GM21619 (cell line): Measurements from ENCODE around the gene GJA9.
"Not testable (repeated sequence)": the region's sequence is repeated elsewhere in the genome, so short reads cannot be mapped to it uniquely, and the experiment has no call there.

Experiments used
- ATAC-seq: cut with Tn5 transposase; IDR thresholded peaks from one replicate; pipeline ENCODE4 v1.9.1; 2021; ENCODE audit not compliant: unreplicated experiment

Gene GJA9

DNA sequence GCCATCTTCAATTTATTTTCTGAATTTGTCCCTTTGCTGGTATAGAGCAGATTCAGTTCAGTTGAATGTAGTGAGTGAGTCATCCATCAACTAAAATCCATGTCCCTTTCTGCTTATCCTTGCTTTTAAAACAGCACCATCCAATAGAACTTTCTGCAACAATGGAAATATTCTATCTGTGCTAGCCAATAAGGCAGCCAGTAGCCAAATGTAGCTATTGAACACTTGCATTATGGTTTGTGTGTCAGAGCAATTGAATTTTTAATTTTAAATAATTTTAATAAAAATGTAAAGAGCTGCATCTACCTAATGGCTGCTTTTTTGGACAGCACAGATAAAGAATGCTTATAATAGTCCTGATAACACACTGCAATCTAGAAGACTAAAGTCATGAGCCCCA is at the start of gene GJA9:
Gene GJA9, minus strand, starts transcription at position 101 of the 400 bp plus-strand sequence. CDS start 5,489 bp downstream, outside the sequence.
- ATAC-seq = no peak

DNA sequence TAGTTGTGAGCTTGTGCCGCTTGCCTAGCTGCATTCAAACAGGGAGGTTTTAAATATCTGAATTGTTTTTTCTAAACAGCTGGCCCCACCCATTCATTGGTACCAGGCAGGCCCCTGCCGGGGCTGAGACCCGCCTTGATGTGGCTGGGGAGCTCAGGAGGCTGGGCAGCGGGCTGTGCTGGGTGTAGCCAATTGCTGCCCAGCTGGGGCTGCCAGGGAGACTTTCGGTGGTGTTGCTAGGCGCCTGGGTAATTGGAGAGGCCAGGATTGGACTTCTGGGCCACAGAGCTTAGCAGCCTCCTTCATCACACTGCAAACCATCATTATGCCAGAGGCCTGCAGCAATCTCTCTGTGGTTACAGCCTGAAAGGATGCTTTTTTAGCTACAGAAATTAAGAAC is 48.1 kb upstream of the GJA9 start:
- no peak for ATAC-seq

- no peak for ATAC-seq
Measured at GRCh38 chr1:38929054-38929453, 47.7 kb upstream of the GJA9 start.

DNA sequence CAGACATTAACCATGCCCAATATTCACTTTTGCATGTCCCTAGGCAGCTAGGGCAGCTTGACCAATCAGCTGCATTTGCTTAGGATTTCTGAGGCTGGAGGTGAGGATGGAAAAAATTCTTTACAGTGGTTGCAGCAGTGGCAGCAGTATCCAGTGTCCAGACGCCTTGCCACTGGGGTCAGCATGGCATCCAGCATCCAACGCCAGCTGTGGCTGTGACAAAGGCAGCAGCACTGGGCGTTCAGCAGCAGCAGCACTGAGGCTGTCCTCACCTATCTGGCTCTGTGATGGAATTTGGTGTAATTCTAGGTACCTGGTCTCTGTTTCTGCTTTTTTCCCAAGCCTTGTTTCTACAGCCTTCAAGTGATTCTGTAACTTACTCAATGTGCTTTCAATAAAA is 44.7 kb upstream of the GJA9 start:
- no peak for ATAC-seq

- no peak for ATAC-seq
Measured at GRCh38 chr1:38925391-38925790, 44.0 kb upstream of the GJA9 start.

DNA sequence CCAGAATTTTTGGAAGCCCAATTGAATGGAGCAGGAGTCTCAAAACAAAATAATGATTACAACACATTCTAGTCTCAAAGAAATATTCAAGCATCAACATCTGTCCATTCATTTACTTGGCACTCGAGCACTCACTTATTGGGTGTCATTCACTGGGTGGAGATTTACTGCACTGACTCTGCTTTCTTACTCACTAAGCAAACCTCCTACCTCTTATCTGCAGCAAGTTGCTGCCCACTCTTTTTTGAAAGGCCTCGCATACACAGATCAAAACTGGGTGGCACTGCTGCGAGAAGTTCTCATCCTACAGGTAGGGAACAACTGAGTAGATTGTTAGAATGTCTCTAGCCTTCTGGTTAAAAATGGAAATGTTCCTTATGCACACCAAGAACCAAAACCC is 42.2 kb upstream of the GJA9 start:
- ATAC-seq = no peak

DNA sequence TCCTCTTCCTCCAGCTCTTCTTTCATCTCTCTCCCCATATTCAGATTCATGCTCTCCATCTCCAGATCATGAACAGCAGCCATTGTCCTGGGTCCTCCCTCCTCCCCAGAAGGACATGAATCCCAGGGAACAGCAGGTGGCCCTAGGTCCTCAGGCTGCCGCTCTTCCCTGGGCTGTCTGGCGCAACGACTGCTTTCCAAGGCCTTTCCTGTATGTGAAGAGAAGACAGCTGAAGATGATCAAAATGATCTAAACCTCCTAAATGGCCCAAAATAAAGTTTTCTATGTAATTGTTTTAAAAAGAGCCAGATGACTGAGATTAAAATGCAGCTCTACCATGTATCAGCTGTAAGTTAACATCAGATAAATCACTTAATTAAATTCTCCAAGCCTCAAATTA is 37.7 kb upstream of the GJA9 start:
- ATAC-seq = no peak

DNA sequence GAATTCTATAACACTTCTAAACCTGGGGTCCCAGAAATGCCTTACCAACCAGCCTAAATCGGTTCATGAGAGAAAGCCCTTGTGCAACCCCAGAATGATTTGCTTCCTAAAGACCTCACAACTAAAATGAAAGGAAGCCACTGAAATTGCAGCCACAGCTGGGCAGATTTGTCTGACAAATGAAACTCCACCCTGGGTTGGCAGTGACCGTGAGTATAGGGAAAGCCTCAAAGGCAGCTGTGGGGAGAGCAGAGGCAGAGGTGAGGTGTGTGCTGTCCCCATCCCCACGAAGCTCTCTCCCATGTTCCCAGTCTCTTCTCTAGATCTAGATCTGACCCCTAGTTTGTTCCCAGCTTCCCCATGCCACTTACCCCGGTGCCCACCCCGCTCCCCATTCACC is 37.2 kb upstream of the GJA9 start:
- no peak for ATAC-seq

DNA sequence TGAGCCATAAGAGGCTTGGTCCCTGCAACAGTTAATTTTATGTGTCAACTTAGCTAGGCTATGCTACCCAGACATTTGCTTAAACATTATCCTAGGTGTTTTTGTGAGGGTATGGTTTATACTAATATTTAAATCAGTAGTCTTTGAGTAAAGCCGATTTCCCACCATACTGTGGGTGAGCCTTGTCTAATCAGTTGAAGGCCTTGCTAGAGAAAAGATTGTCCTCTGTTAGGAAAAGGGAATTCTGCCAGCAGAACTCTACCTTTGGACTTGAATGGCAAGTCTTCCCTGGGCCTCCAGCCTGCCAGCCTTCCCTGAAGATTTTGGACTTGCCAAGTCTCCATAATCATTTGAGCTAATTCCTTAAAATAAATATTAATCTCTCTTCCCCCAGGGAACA is 36.4 kb upstream of the GJA9 start:
- no peak for ATAC-seq

DNA sequence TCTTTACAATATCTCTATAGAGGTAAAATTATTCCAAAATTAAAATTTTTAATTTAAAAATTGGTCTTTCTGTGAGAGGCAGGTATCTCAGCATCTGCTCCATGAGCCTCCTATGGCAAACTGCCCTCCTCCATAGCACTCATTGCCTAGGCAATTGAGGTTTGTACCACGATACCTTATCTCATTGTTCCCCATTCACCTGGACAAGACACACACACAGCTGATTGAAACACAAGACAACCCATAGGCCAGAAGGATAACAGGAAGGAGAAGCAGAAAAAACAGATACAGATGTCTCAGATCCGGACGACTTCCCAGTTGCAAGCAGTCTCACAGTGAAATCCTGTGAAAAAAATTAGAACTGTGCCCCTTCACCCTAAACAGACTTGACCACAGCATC is 36.0 kb upstream of the GJA9 start:
- no peak for ATAC-seq

DNA sequence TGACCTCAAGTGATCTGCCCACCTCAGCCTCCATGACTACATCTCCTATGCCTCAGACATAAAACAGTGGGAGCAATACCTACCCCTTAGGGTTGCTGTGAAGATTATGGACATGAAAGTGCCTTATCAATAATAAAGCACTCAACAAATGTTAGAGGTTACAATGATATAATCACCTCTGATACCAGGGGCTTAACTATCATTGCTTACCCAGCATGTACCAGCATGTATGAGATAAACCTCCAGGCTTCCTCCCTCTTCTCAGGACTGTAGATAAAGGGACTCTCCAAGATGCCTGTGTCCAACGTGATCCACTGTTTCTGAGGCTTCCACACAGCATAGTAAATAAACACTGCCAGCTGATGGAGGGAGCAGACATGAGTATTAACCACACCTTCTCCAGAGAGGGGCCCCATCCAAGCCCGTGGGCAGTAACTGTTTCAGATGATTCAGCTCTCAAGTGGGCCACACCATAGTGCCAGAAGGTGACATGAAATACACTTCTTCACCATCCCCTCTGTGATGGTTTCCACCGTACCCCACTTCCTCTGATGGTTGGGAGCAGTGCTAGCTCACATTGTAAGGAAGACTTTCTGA is 34.1 kb upstream of the GJA9 start:
- no peak for ATAC-seq

GRCh38 chr1:38914908-38915307 is 33.5 kb upstream of the GJA9 start:
- ATAC-seq = not testable (repeated sequence)

- ATAC-seq = no peak
Measured at GRCh38 chr1:38908821-38909220, 27.4 kb upstream of the GJA9 start.

DNA sequence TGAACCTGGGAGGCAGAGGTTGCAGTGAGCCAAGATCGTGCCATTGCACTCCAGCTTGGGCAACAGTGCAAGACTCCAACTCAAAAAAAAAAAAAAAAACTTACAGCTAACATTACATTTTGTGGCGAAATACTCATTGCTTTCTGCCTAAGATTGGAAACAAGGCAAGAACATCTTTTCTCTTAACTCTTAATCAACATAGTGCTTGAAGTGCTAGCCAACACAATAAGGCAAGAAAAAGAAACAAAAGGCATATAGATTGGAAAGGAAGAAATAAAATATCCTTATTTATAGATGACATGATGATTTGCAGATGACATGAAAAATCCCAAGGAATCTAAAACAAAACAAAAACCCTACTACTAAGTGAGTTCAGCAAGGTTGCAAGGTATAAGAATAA is 24.6 kb upstream of the GJA9 start:
- no peak for ATAC-seq

- ATAC-seq = no peak
Measured at GRCh38 chr1:38899560-38899959, 18.2 kb upstream of the GJA9 start.

DNA sequence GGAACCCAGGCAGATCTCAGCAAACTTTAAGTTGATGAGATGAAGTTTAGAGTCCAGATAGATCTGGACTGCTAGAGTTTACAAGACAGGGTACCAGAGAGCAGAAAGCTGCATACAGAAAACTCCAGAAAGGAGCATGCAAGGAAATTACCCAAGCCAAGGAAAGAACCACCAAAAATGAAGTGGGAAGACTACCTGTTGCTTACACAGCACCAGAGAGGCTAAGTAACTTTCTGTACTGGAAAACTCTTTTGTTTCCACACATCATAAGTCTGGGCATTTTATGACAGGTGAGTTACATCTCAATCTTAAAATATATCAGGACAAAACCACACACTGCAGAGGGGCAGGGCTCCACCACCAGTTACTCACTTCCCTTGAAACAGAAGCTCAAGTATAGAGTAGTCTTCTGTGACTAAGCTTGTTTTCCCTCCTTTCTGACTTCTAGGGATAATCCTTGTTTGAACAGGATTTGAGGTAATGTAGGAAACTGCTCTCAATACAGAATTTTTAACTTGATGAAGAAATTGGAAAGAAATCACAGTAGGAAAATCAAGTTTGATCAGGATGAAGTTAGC is 17.4 kb upstream of the GJA9 start:
- no peak for ATAC-seq

- ATAC-seq = no peak
Measured at GRCh38 chr1:38896169-38896568, 14.8 kb upstream of the GJA9 start.

GRCh38 chr1:38892976-38893375 is 11.6 kb upstream of the GJA9 start:
- ATAC-seq = no peak

DNA sequence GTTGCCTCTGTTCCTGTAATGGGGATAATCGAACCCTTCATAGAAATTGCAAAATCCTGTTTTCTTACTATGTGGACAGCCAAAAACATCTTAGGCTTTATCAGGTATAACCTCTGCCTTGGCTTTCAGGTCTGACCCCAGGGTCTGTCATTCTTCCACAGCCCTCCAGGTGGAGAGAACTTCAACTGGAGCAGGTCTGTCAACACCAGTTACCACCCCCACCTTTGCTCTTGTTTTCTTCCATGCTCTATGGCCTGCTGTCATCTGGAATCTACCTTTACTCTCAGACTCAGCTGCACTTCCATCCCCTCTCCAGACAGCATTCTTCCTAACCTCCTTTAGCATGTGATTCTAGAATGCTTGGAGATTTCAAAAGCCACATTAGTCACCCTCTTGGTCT is 10.4 kb upstream of the GJA9 start:
- ATAC-seq = no peak

DNA sequence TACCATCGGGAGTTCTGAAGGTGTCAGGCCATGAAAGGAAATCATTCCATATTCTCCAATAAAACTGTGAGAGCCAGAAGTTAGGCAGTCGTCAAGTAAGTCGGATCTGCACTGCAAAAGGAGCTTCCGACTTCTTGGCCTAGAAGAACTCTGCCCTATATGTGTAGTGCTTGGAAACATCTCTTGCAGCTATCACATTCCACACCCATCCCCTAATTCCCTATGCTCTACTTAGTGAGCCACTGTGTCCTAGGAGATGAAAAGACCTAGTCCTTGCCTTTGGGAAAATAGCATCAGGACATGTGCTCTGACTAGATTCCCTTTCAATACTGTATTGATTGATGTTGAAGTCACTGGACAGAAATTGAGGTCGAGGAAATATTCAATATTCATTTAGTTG is 8.2 kb upstream of the GJA9 start:
- no peak for ATAC-seq

GRCh38 chr1:38888423-38889333 is 7.3 kb upstream of the GJA9 start:
- ATAC-seq = no peak

DNA sequence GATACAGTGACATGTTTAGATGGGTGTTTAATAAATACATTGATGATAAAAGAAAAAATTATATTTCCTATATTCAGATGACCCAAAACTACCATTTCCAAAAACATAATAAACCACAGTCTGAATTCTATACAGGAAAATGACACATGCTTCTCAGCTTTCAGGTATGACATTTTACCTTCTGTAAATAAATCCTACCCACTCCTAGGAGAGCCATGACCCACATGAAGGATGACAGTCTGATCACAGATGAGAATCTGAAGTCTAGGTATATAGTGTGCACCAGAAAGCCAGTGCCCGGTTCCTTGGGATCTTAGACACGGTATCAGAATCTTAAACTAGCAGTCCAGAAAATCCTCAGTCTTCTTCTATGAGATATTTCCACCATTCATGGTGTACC is 3.7 kb upstream of the GJA9 start:
- ATAC-seq = no peak
